Natural killer cell (primary cell): Measurements from ENCODE around the gene STAU1. TPM values are rescaled to one million over a fixed set of nuclear protein-coding genes. Genes with fewer than 3 reads are reported as not detected.

ENCODE experiments used
- ATAC-seq, 3 donors: fragments of 150-1000 bp in 2 of 3; fragments of 200-7000 bp in 1 of 3; cut with Tn5 transposase; 1 replicate in 1 of 3; 2 replicates in 2 of 3; pipeline ENCODE4 v1.10.0; 2021; ENCODE audit warnings: mild to moderate bottlenecking in 2 of 3, moderate library complexity in 2 of 3
- DNase-seq, 2 donors: peaks; one replicate each; pipeline versions ENCODE4 v3.0.0 to v3.0.0-alpha.2; 2013 to 2021; ENCODE audit warnings: mixed read lengths in 1 of 2
- H3K27ac ChIP-seq: one replicate; pipeline ENCODE4 v1.5.1; 2013; ENCODE audit warnings: mild to moderate bottlenecking, low read length
- H3K27me3 ChIP-seq: one replicate; pipeline ENCODE4 v1.6.1; 2013; ENCODE audit warnings: low read length; ENCODE audit not compliant: control insufficient read depth, insufficient read depth
- H3K36me3 ChIP-seq: one replicate; pipeline ENCODE4 v1.6.1; 2013; ENCODE audit warnings: low read length; ENCODE audit not compliant: control insufficient read depth, insufficient read depth
- H3K4me1 ChIP-seq: one replicate; pipeline ENCODE4 v1.6.1; 2013; ENCODE audit warnings: low read length; ENCODE audit not compliant: control insufficient read depth, insufficient read depth
- H3K4me3 ChIP-seq: one replicate; pipeline ENCODE4 v1.5.1; 2013; ENCODE audit warnings: low read length
- H3K9me3 ChIP-seq: one replicate; pipeline ENCODE4 v1.6.1; 2013; ENCODE audit warnings: low read length; ENCODE audit not compliant: control insufficient read depth, insufficient read depth
- H3K27ac Mint-ChIP-seq, 2 donors: one replicate each; pipeline ENCODE4 v1.8.0; 2022; ENCODE audit warnings: mild to moderate bottlenecking in 2 of 2, mixed read lengths in 2 of 2, moderate library complexity in 1 of 2
- H3K27me3 Mint-ChIP-seq, 2 donors: one replicate each; pipeline ENCODE4 v1.8.0; 2022; ENCODE audit warnings: low read depth in 2 of 2, mixed read lengths in 2 of 2
- H3K36me3 Mint-ChIP-seq: one replicate; pipeline ENCODE4 v1.8.0; 2022; ENCODE audit warnings: mixed read lengths
- H3K4me1 Mint-ChIP-seq, 2 donors: one replicate each; pipeline ENCODE4 v1.8.0; 2022; ENCODE audit warnings: mixed read lengths in 2 of 2
- H3K4me3 Mint-ChIP-seq: one replicate; pipeline ENCODE4 v1.8.0; 2022; ENCODE audit warnings: mild to moderate bottlenecking, moderate library complexity, mixed read lengths
- H3K9me3 Mint-ChIP-seq, 2 donors: one replicate each; pipeline ENCODE4 v1.8.0; 2022; ENCODE audit warnings: mixed read lengths in 2 of 2
- WGBS: methylation state at CpG from one replicate; pipeline ENCODE4 v1.1.7; 2013; ENCODE audit warnings: missing lambda C conversion rate; ENCODE audit not compliant: insufficient coverage; 5-methylcytosine and 5-hydroxymethylcytosine counted together
- intact Hi-C: fragments of 100-400 bp; cut with micrococcal nuclease; formaldehyde crosslinking; loops from one replicate; pipeline ENCODE4 v1.14.2; 2022
- total RNA-seq, 4 donors: library from RNA; stranded (reverse); fragments of 120-200 nt in 1 of 4; gene quantifications; one replicate each; pipeline versions ENCODE4 v1.2.3 to v1.2.4, GENCODE V29; 2013 to 2022
- TF ChIP-seq, protein P1 (sequence below): fragments of 200-600 bp; IDR thresholded peaks from one replicate; pipeline ENCODE4 v1.8.0; 2022; ENCODE audit warnings: antibody characterized with exemption

Gene STAU1
- total RNA-seq, 3 donors from 2014 or later (not counting 1 experiment from before 2014, with no cell fraction given): 47.3 to 54.9 (median 49.9) TPM

DNA sequence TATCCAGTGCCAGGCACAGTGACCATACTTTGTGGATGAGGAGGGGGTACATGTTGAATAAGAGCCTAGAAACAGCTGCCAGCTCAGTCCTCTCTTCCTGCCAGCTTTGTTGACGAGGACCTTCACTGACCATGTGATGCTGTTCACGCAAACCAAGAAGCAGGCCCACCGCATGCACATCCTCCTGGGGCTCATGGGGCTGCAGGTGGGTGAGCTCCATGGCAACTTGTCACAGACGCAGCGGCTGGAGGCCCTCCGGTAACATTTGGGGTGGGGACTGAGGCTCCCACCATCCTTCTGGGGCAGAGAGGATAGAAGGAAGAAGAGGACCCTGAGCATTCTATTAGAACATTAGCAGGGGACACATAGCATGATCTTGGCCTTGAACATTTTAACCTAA is 46.7 kb upstream of the STAU1 start:
- H3K36me3 Mint-ChIP-seq: peaks cover 41% of the 10 kb centered on the region
- Histone ChIP-seq H3K27ac (no peak overlapping the region), H3K4me3 (no peak overlapping the region), H3K4me1 (peaks cover 12% of the 10 kb centered on the region), H3K27me3 (no peaks in the 10 kb centered on the region), H3K36me3 (peaks cover 85% of the 10 kb centered on the region), H3K9me3 (no peaks in the 10 kb centered on the region)
- intact Hi-C loops: no loop called here
- DNase-seq: no peak
- no peak for ATAC-seq
- peak overlapping the region in 1 of 2 donors; percentile 57 for H3K27ac Mint-ChIP-seq
- TF ChIP-seq, protein P1, sequence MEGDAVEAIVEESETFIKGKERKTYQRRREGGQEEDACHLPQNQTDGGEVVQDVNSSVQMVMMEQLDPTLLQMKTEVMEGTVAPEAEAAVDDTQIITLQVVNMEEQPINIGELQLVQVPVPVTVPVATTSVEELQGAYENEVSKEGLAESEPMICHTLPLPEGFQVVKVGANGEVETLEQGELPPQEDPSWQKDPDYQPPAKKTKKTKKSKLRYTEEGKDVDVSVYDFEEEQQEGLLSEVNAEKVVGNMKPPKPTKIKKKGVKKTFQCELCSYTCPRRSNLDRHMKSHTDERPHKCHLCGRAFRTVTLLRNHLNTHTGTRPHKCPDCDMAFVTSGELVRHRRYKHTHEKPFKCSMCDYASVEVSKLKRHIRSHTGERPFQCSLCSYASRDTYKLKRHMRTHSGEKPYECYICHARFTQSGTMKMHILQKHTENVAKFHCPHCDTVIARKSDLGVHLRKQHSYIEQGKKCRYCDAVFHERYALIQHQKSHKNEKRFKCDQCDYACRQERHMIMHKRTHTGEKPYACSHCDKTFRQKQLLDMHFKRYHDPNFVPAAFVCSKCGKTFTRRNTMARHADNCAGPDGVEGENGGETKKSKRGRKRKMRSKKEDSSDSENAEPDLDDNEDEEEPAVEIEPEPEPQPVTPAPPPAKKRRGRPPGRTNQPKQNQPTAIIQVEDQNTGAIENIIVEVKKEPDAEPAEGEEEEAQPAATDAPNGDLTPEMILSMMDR: no peak
- H3K4me1 Mint-ChIP-seq: peaks cover 8 to 10% of the 10 kb centered on the region in 2 donors
- no peak overlapping the region for H3K4me3 Mint-ChIP-seq
- H3K9me3 Mint-ChIP-seq: no peaks in the 10 kb centered on the region
- no peaks in the 10 kb centered on the region for H3K27me3 Mint-ChIP-seq
- 96% methylated on average over 6 of the region's 6 CpGs for WGBS

- Mint-ChIP-seq H3K27me3 (no peaks in the 10 kb centered on the region), H3K4me3 (no peak overlapping the region), H3K4me1 (peaks cover 8 to 10% of the 10 kb centered on the region in 2 donors), H3K36me3 (peaks cover 37% of the 10 kb centered on the region), H3K9me3 (no peaks in the 10 kb centered on the region), H3K27ac (no peak overlapping the region)
- ATAC-seq (no peak), DNase-seq (no peak)
- WGBS: 98% methylated on average over 10 of the region's 10 CpGs
- Histone ChIP-seq H3K27me3 (no peaks in the 10 kb centered on the region), H3K36me3 (peaks cover 84% of the 10 kb centered on the region), H3K27ac (no peak overlapping the region), H3K9me3 (no peaks in the 10 kb centered on the region), H3K4me1 (peaks cover 12% of the 10 kb centered on the region), H3K4me3 (no peak overlapping the region)
- intact Hi-C loops: no loop called here
- TF ChIP-seq, protein P1: no peak
These were observed 45.1 kb upstream of the STAU1 start for GRCh38 chr20:49233226-49233625.

DNA sequence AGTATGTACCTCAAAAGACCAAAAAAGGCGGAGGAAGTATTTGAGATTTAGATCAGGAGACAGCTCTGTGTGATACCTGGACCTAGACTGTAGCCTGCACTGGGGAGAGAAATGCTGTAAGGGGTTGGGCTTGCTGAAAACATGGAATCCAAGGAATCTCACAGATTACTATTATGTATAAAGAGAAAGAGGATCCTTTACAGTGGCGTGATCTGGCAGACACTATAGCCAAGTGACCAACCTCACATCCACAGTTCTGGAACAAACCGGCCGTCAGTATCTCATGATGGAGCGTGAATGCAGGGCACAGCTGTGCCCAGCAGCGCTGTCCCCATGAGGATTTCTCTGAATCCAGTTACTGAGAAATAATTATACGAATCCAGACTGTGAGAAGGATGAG is 43.3 kb upstream of the STAU1 start:
- H3K27ac ChIP-seq: no peak overlapping the region
- H3K4me3 ChIP-seq: no peak overlapping the region
- Mint-ChIP-seq H3K36me3 (peaks cover 28% of the 10 kb centered on the region), H3K4me1 (peaks cover 8 to 10% of the 10 kb centered on the region in 2 donors), H3K27ac (peak overlapping the region; percentile 38 to 60), H3K27me3 (no peaks in the 10 kb centered on the region), H3K9me3 (no peaks in the 10 kb centered on the region), H3K4me3 (no peak overlapping the region)
- peaks cover 80% of the 10 kb centered on the region for H3K36me3 ChIP-seq
- DNase-seq (no peak), ATAC-seq (no peak)
- H3K9me3 ChIP-seq: no peaks in the 10 kb centered on the region
- 83% methylated on average over 6 of the region's 7 CpGs for WGBS
- intact Hi-C loops: no loop called here
- peaks cover 12% of the 10 kb centered on the region for H3K4me1 ChIP-seq
- H3K27me3 ChIP-seq: no peaks in the 10 kb centered on the region
- TF ChIP-seq, protein P1: no peak

DNA sequence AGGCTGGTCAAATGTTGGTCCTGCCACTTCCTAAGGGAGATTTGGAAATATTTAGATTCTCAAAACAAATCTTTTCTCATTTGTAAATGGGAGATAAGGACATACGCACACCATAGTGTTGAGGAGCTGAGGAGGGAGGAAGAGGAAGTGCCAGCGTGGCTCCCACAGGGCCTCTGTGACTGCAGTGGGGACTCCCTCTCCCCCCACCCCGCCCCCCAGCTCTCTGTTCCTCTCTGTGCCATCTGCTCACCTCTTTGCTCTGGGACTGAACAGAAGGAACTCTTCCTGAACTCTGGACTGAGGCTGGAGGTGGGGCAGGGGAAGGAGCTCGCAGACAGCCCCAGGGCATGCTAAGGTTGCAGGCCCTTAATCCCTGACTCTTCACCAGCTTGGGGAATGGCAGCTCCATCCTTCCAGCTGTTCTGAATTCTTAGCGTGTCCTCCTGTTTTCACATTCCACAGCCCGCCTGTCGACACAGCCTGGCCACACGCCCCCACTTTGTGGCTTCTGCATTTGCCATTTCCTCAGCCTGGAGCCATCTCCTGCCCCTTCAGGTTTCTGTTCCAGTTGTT is 42.5 kb upstream of the STAU1 start:
- 46% methylated on average over 5 of the region's 8 CpGs for WGBS
- Mint-ChIP-seq H3K27ac (peak overlapping the region; percentile 38 to 60), H3K9me3 (no peaks in the 10 kb centered on the region), H3K27me3 (no peaks in the 10 kb centered on the region), H3K36me3 (peaks cover 35% of the 10 kb centered on the region), H3K4me3 (no peak overlapping the region), H3K4me1 (peaks cover 10 to 14% of the 10 kb centered on the region in 2 donors)
- Histone ChIP-seq H3K36me3 (peaks cover 82% of the 10 kb centered on the region), H3K9me3 (no peaks in the 10 kb centered on the region), H3K27me3 (no peaks in the 10 kb centered on the region), H3K27ac (peak overlapping the region; percentile 64), H3K4me3 (no peak overlapping the region), H3K4me1 (peaks cover 12% of the 10 kb centered on the region)
- DNase-seq: no peak
- ATAC-seq: peak in 1 of 3 donors; percentile 52
- TF ChIP-seq, protein P1: no peak
- intact Hi-C loops: no loop called here
